NCI-H460 (cell line): ENCODE measurements around the gene ELAVL3. TPM values are rescaled to one million over a fixed set of nuclear protein-coding genes. Genes with fewer than 3 reads are reported as not detected.
"Not testable (repeated sequence)": the region's sequence is repeated elsewhere in the genome, so short reads cannot be mapped to it uniquely, and the experiment has no call there.

Source experiments
- DNase-seq: peaks from one replicate; pipeline ENCODE4 v3.0.0-alpha.2; 2016; ENCODE audit warnings: low read depth; ENCODE audit errors: extremely low read depth
- small RNA-seq, 2 experiments: library from RNA; depleted of rRNA; stranded (forward); fragments of <200 nt; gene quantifications; one replicate each; pipeline ENCODE3, GENCODE V24; 2014
- total RNA-seq: library from RNA; depleted of rRNA; stranded (reverse); fragments of >200 nt; shearing (Covaris generic); gene quantifications from 2 replicates; pipeline ENCODE4 v1.2.3, GENCODE V29; 2014; rRNA removed

The ELAVL3 gene
- total RNA-seq, 1 experiment from 2014 or later, result not detected

- DNase-seq, result no peak
Observed at GRCh38 chr19:11416346-11417052, 64.3 kb downstream of the ELAVL3 start.

GRCh38 chr19:11414544-11414943 is 66.3 kb downstream of the ELAVL3 start:
- no peak for DNase-seq

- DNase-seq, result no peak
Observed at GRCh38 chr19:11410682-11411081, 70.2 kb downstream of the ELAVL3 start.

DNA sequence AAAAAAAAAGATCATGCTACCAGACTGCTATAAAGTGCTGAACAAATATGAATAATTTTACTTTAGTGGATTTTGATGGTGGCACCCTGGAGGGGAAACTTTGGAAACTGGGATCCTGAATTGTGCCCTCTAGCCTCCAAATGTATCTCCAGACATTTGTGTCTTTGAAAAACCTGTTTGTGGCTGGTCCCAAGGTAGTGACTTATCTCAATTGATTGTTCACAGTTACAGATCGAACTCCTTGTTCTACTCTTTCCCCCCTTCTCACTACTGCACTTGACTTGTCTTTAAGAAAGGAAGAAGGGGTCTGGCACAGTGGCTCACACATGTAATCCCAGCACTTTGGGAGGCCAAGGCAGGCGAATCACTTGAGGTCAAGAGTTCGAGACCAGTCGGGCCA is 72.3 kb downstream of the ELAVL3 start:
- DNase-seq, result no peak

DNA sequence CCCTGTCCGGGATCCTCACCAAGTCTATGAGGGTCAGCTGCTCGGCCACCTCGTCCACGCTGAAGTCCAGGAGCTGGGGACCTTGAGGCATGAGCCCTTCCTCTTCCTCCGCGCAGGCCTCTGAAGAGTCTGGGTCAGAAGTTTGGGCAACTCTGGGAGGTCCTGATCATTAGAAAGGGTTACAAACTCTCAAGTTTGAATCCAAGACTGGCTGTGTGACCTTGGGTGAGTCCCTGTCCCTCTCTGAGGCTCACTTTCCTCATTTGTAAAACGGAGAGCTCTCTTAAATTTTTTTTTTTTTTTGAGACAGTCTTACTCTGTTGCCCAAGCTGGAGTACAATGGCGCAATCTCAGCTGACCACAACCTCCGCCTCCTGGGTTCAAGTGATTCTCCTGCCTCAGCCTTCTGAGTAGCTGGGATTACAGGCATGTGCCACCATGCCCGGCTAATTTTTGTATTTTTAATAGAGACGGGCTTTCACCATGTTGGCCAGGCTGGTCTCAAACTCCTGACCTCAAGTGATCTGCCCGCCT is 74.1 kb downstream of the ELAVL3 start:
- not testable (repeated sequence) for DNase-seq

DNA sequence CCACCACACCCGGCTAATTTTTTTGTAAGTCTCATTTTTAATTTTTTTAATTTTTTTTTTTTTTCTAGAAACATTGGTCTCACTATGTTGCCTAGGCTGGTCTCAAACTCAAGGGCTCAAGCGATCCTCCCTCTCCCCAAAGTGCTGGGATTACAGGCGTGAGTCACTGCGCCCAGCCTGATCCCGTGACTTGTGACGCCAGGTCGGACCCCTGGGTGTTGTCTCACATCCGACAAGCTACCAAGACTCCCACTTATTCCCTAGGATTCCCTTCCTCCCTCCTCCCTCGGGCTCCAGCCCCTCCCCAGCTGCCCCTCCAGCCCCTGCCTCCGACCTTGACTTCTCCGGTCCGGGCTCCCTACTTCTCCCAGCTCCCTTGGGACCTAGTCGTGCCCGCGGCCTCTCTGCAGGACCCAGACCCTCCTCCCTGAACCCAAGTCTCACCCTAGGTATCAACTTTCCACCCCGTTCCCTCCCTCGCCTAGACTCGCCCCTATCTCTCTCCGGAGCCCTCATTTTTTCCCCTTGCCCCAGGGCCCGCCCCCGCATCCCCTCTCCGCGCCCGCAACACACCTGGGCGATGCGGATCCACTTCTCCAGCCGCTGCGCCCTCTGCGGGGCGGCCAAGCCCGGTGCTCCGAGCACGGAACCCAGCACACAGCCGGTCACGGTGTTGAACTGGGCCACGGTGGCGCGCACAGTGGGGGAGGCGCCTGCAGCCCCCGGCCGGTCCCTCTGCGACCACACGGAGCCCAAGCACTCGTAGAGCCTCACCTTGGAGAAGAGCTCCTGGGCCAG is 74.8 kb downstream of the ELAVL3 start:
- DNase-seq, result no peak

- DNase-seq, result no peak
Observed at GRCh38 chr19:11404588-11405222, 76.1 kb downstream of the ELAVL3 start.

DNA sequence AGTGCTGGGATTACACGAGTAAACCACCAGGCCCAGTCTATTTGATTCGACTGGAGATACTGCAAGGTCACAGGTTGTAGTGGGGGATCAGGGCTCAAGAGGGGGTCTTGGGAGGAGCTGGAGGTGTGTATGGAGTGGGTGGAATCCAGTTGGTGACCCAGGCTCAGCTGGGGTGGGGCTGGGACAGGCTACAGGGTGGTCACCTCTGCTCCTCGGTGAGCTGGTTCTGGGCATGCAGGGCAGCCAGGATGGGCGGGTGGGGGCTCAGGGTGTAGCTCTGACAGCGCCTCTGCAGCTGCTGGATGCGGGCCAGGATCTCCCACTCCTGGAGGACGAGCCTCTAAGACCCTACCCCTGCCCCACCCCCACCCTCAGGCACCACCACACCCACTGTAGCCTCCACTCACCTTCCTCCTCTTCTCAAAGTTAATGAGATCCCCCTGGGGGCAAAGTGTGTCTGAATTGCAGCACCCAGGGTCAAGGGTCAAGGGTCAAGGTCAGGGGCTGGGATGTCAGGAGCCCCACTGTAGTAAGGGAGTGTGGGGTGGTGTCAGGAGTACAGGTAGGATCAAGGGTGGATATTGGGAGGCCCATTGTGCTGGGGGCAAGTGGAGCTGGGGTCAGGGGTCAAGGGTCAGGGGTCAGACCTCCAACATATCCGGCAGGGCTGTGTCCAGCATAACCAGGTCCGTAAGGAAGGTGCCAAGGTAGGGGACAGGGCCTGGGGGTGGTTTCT is 78.9 kb downstream of the ELAVL3 start:
- no peak for DNase-seq

Small RNA genes within 50 kb of the gene (small RNA-seq; reads per million reads assigned to genes)
- gene MIR7974 (1.6 to 9.6 reads per million in 2 experiments), gene RF00019 (0 reads per million in 2 experiments), gene RN7SL833P (0.02 to 12.7 reads per million in 2 experiments)

Other genes with a start within 250 kb of the ELAVL3 start
- gene ANGPTL8, start 241.4 kb downstream of the ELAVL3 start, total RNA-seq, result not detected in 2 replicates
- 13.9 and 15.1 TPM in 2 replicates for gene DOCK6, start 218.5 kb downstream of the ELAVL3 start, total RNA-seq
- not detected in 2 replicates for gene TSPAN16, start 184.9 kb downstream of the ELAVL3 start, total RNA-seq
- 10.7 and 12.3 TPM in 2 replicates for gene RAB3D, start 141.4 kb downstream of the ELAVL3 start, total RNA-seq
- 114 and 151 TPM in 2 replicates for gene TMEM205, start 134.8 kb downstream of the ELAVL3 start, total RNA-seq
- gene CCDC159, start 134.5 kb downstream of the ELAVL3 start, total RNA-seq, result 7.1 and 7.2 TPM in 2 replicates
- gene PLPPR2, start 125.6 kb downstream of the ELAVL3 start, total RNA-seq, result 8.0 and 8.4 TPM in 2 replicates
- gene SWSAP1, start 106.4 kb downstream of the ELAVL3 start, total RNA-seq, result 0.66 and 1.4 TPM in 2 replicates
- 6.3 and 7.9 TPM in 2 replicates for gene EPOR, start 96.7 kb downstream of the ELAVL3 start, total RNA-seq
- 7.3 and 8.6 TPM in 2 replicates for gene RGL3, start 61.7 kb downstream of the ELAVL3 start, total RNA-seq
- 0.20 and 0.47 TPM in 2 replicates for gene ODAD3, start 45.9 kb downstream of the ELAVL3 start, total RNA-seq
- 122 and 131 TPM in 2 replicates for gene PRKCSH, start 45.4 kb downstream of the ELAVL3 start, total RNA-seq
- gene ZNF653, start 24.8 kb upstream of the ELAVL3 start, total RNA-seq, result 5.2 and 5.6 TPM in 2 replicates
- 37.3 and 40.3 TPM in 2 replicates for gene ECSIT, start 48.1 kb upstream of the ELAVL3 start, total RNA-seq
- gene CNN1, start 57.8 kb upstream of the ELAVL3 start, total RNA-seq, result not detected in 2 replicates
- 31.6 and 35.3 TPM in 2 replicates for gene ELOF1, start 78.2 kb upstream of the ELAVL3 start, total RNA-seq
- gene ACP5, start 96.6 kb upstream of the ELAVL3 start, total RNA-seq, result not detected in 2 replicates
- gene ZNF627, start 116.4 kb upstream of the ELAVL3 start, total RNA-seq, result 9.6 and 10.9 TPM in 2 replicates